Retina (tissue), 1 donor: ENCODE measurements around the gene GIT2.
"Not testable (repeated sequence)": the region's sequence is repeated elsewhere in the genome, so short reads cannot be mapped to it uniquely, and the experiment has no call there.

Source experiments
- DNase-seq: peaks from one replicate; pipeline ENCODE4 v3.0.0-alpha.2; 2016

Gene GIT2

DNA sequence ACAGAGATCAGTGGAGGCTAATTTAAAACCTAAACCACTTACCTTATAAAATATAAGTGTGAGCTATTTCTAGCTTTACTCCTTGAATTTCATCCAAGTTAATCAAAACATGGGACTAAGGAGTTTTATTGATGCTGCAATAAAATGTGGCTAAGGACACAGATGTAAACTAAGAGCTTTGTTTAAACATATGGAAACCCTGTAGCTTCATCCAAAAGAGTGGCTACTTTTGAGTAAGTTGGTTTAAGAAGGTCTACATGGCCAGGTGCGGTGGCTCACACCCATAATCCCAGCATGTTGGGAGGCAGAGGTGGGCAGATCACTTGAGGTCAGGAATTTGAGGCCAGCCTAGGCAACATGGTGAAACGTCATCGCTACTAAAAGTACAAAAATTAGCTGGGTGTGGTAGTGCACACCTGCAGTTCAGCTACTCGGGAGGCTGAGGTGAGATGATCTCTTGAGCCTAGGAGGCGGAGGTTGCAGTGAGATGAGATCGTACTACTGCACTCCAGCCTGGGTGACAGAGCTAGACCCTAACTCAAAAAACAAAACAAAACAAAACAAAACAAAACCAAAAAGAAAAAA, 55.7 kb downstream of the GIT2 start:
- no peak for DNase-seq

DNA sequence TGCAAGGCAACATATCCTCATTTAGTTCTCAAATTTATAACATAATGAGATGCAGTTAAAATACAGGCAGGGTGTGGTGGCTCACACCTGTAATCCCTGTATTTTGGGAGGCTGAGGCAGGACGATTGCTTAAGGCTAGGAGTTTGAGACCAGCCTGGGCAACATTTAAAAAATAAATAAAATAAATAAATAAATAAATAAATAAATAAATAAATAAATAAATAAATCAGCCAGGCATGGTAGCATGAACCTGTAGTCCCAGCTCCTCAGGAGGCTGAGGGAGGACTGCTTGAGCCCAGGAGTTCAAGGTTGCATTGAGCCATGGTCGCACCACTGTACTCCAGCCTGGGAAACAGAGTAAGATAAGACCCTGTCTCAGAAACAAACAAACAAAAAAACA, 56.7 kb downstream of the GIT2 start:
- no peak for DNase-seq

GRCh38 chr12:109938947-109939346, 57.2 kb downstream of the GIT2 start:
- DNase-seq: no peak

- no peak for DNase-seq
Measured at GRCh38 chr12:109937371-109937770, 58.8 kb downstream of the GIT2 start.

GRCh38 chr12:109934026-109934425, 62.1 kb downstream of the GIT2 start:
- DNase-seq: no peak

GRCh38 chr12:109932878-109933503, 63.2 kb downstream of the GIT2 start:
- DNase-seq: no peak

DNA sequence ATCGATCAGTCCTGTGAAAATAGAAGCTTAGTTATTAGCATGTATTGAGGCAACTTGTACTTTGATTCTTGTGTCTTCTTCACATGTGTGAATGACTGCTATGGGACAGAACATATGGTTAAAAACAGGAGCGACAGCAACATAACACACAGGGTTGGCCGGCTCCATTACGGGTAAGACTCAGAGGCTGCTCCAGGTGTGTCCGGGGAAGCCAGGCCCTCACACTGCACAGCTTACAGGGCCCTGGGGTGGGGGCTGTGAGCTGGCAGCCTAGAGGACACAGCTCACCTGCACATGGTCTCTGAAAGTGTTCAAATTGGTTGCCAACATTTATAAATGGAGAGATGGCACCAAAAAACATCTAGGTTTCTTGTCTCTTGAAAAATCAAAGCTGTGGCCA, 65.0 kb downstream of the GIT2 start:
- DNase-seq: no peak

DNA sequence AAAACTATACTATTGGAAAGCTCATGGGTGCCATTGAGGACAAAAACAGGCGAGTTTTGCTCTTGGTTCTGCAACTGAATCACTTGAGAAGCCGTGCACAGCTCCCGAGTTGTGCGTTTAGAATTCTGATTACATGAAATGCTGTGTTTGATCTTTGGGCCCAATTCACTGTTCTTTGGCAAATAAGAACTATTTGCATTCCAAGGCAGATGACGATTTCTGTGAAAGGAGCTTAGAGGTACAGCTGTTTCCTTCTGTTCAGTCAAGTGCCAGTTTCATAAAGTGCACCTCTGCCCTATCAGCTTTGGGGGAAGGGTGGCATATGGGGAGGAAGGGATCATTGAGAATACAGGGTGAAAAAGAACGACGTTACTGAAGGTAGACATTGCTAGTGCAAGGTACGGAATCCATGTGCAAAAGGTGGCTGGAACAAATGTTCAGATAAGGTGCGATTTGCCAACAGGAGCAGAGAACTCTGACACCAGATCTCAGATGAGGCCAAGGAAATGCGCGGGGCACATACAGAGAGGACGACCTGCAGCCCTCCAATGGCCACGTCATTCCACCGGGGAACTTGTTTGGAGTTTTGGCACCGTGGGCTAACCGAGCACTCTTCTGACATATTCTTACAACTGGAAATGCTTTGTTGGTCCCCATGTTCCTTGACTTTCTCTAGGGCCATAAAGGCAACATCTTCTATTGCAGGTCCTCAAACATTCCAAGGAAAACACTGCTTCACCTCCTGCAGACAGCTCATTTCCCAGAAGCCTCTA, 66.0 kb downstream of the GIT2 start:
- no peak for DNase-seq

- not testable (repeated sequence) for DNase-seq
Measured at GRCh38 chr12:109929326-109929725, 66.8 kb downstream of the GIT2 start.

GRCh38 chr12:109928058-109928656, 68.0 kb downstream of the GIT2 start:
- DNase-seq: no peak

GRCh38 chr12:109927622-109928021, 68.5 kb downstream of the GIT2 start:
- DNase-seq: no peak

- no peak for DNase-seq
Measured at GRCh38 chr12:109926488-109927210, 69.5 kb downstream of the GIT2 start.

DNA sequence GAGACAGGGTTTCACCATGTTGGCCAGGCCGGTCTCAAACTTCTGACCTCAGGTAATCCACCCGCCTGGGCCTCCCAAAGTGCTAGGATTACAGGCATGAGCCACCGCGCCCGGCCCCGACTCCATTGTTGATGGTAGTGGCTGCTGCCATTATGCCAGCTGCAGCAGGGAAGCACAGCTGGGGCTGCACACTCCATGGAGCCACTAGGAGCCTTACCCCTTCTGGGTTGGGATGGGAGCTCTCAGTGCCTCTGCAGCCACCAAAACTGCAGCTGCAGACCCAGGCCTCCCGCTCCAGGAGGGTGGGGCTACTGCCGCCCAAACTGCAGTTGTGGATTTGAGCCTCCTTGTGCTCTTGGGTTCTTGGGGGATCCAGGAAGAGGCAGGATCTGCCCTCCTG, 70.2 kb downstream of the GIT2 start:
- no peak for DNase-seq

- peak; percentile 63 for DNase-seq
Measured at GRCh38 chr12:109925185-109925840, 70.9 kb downstream of the GIT2 start.

- no peak for DNase-seq
Measured at GRCh38 chr12:109923481-109924245, 72.5 kb downstream of the GIT2 start.

- no peak for DNase-seq
Measured at GRCh38 chr12:109923038-109923437, 73.1 kb downstream of the GIT2 start.

GRCh38 chr12:109921982-109922381, 74.2 kb downstream of the GIT2 start:
- no peak for DNase-seq

GRCh38 chr12:109920261-109920780, 75.8 kb downstream of the GIT2 start:
- DNase-seq: no peak

DNA sequence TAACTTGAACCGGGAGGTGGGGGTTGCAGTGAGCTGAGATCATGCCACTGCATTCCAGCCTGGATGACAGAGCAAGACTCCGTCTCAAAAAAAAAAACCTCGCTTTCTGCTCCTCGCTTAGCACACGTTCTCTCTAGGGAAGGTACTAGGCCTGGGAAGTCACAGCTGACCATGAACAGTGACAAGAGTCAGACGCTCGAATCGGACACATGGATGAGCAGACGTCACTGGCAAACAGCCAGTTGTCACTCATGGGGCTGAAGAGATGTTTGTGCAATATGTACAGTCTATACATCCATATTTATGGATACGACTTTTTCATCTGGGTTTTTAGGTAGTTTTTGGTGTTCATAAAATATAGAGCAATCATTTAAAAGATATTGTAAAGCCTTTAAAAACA, 76.7 kb downstream of the GIT2 start:
- no peak for DNase-seq

- DNase-seq: no peak
Measured at GRCh38 chr12:109916045-109916444, 80.1 kb downstream of the GIT2 start.
